Left lung (tissue), 10 donors: Measurements from ENCODE around the gene TPSD1. TPM values are rescaled to one million over a fixed set of nuclear protein-coding genes. Genes with fewer than 3 reads are reported as not detected.

Source experiments
- ATAC-seq: fragments of 200-7000 bp; cut with Tn5 transposase; one replicate; pipeline ENCODE4 v1.9.1; 2020; ENCODE audit warnings: moderate library complexity
- DNase-seq, 4 donors: peaks; one replicate each; pipeline ENCODE4 v3.0.0-alpha.2; 2013 to 2020
- H3K27ac ChIP-seq, 2 donors: fragments of 200-600 bp; sonication (generic) in 1 of 2; one replicate each; pipeline versions ENCODE4 v1.5.0 to v1.8.0; 2020 to 2021
- H3K27me3 ChIP-seq, 2 donors: fragments of 200-600 bp; sonication (generic) in 1 of 2; one replicate each; pipeline versions ENCODE4 v1.5.0 to v1.8.0; 2020 to 2021
- H3K36me3 ChIP-seq, 2 donors: fragments of 200-600 bp; sonication (generic) in 1 of 2; one replicate each; pipeline versions ENCODE4 v1.5.0 to v1.8.0; 2020 to 2021
- H3K4me1 ChIP-seq, 2 donors: fragments of 200-600 bp; one replicate each; pipeline ENCODE4 v1.8.0; 2021
- H3K4me3 ChIP-seq, 2 donors: fragments of 200-600 bp; sonication (generic) in 1 of 2; one replicate each; pipeline versions ENCODE4 v1.5.0 to v1.8.0; 2020 to 2021; ENCODE audit warnings: mild to moderate bottlenecking in 1 of 2
- H3K9me3 ChIP-seq, 2 donors: fragments of 200-600 bp; sonication (generic) in 1 of 2; one replicate each; pipeline versions ENCODE4 v1.5.0 to v1.8.0; 2020 to 2021
- CTCF ChIP-seq, 2 donors: fragments of 200-600 bp; sonication (generic) in 1 of 2; IDR thresholded peaks; one replicate each; pipeline versions ENCODE4 v1.5.0 to v1.8.0; 2021; ENCODE audit warnings: antibody characterized with exemption in 2 of 2
- intact Hi-C, 2 donors: fragments of 100-400 bp; cut with DNase I; formaldehyde crosslinking; loops; one replicate each; pipeline versions ENCODE4 v1.11.2 to v1.14.2; 2022
- polyA plus RNA-seq, 6 donors: library from polyadenylated mRNA; unstranded; fragments of 120-200 nt; gene quantifications; one replicate each; pipeline ENCODE4 v1.2.1, GENCODE V29; 2013; ENCODE audit not compliant: insufficient read length in 6 of 6
- total RNA-seq, 2 donors: library from RNA; stranded (reverse); fragmentation: NEBNext Ultra II Directional; extraction: Animal tissue kit (Norgen Biotek cat#: 25700); gene quantifications; one replicate each; pipeline ENCODE4 v1.2.1, GENCODE V29; 2021
- donor health status: DM: no; HTN: yes; CAD: no.
- donor health status: DM: no; HTN: no; CAD: no.

Gene TPSD1
- total and polyA plus RNA-seq, 8 donors, result 0.37 TPM; not detected in 7

GRCh38 chr16:1257561-1258224, 1.8 kb downstream of the TPSD1 start:
- no peak for TF ChIP-seq CTCF (IDR thresholded peaks at IDR 0.05)
- H3K27ac ChIP-seq, result no peak overlapping the region
- intact Hi-C loops, result no loop called here
- peaks cover 27 to 71% of the 10 kb centered on the region in 2 donors for H3K27me3 ChIP-seq
- no peaks in the 10 kb centered on the region for H3K4me1 ChIP-seq
- no peaks in the 10 kb centered on the region for H3K36me3 ChIP-seq
- ATAC-seq, result no peak
- no peak for DNase-seq
- H3K9me3 ChIP-seq, result no peaks in the 10 kb centered on the region
- no peak overlapping the region for H3K4me3 ChIP-seq

GRCh38 chr16:1258225-1258600, 2.3 kb downstream of the TPSD1 start:
- DNase-seq (no peak), ATAC-seq (no peak)
- Histone ChIP-seq H3K4me3 (no peak overlapping the region), H3K36me3 (no peaks in the 10 kb centered on the region), H3K27me3 (peaks cover 27 to 76% of the 10 kb centered on the region in 2 donors), H3K4me1 (no peaks in the 10 kb centered on the region), H3K9me3 (no peaks in the 10 kb centered on the region), H3K27ac (no peak overlapping the region)
- intact Hi-C loops, result no loop called here
- TF ChIP-seq CTCF (IDR thresholded peaks at IDR 0.05), result no peak

- Histone ChIP-seq H3K4me3 (no peak overlapping the region), H3K27me3 (peaks cover 27 to 84% of the 10 kb centered on the region in 2 donors), H3K36me3 (no peaks in the 10 kb centered on the region), H3K4me1 (no peaks in the 10 kb centered on the region), H3K27ac (no peak overlapping the region), H3K9me3 (no peaks in the 10 kb centered on the region)
- ATAC-seq (no peak), DNase-seq (no peak)
- no peak for TF ChIP-seq CTCF (IDR thresholded peaks at IDR 0.05)
- intact Hi-C loops, result no loop called here
Measured at GRCh38 chr16:1258906-1259759, 3.3 kb downstream of the TPSD1 start.

- Histone ChIP-seq H3K27me3 (peaks cover 27 to 84% of the 10 kb centered on the region in 2 donors), H3K4me3 (no peak overlapping the region), H3K27ac (no peak overlapping the region), H3K9me3 (no peaks in the 10 kb centered on the region), H3K36me3 (no peaks in the 10 kb centered on the region), H3K4me1 (no peaks in the 10 kb centered on the region)
- no peak for TF ChIP-seq CTCF (IDR thresholded peaks at IDR 0.05)
- no peak for ATAC-seq
- intact Hi-C loops, result no loop called here
- DNase-seq, result no peak
Measured at GRCh38 chr16:1259760-1260068, 3.8 kb downstream of the TPSD1 start.

- Histone ChIP-seq H3K9me3 (no peaks in the 10 kb centered on the region), H3K27me3 (peaks cover 27 to 83% of the 10 kb centered on the region in 2 donors), H3K36me3 (no peaks in the 10 kb centered on the region), H3K4me3 (no peak overlapping the region), H3K27ac (no peak overlapping the region), H3K4me1 (no peaks in the 10 kb centered on the region)
- DNase-seq (no peak), ATAC-seq (no peak)
- no peak for TF ChIP-seq CTCF (IDR thresholded peaks at IDR 0.05)
- intact Hi-C loops, result no loop called here
Measured at GRCh38 chr16:1260101-1260680, 4.3 kb downstream of the TPSD1 start.
